Memory B cell (primary cell): ENCODE measurements around the gene TCEAL1.
A peak's percentile ranks its signal among the peaks of the same experiment; 100 is the strongest.
"Not testable (repeated sequence)": the region's sequence is repeated elsewhere in the genome, so short reads cannot be mapped to it uniquely, and the experiment has no call there.

Experiments
- ATAC-seq: fragments of 150-1000 bp; cut with Tn5 transposase; 2 replicates; pipeline ENCODE4 v1.10.0; 2021; ENCODE audit warnings: low read depth, mild to moderate bottlenecking, moderate library complexity
- DNase-seq, 2 donors: peaks; one replicate each; pipeline ENCODE4 v3.0.0; 2022; ENCODE audit warnings: low spot score in 2 of 2
- H3K27ac Mint-ChIP-seq: one replicate; pipeline ENCODE4 v1.8.0; 2022; ENCODE audit warnings: mild to moderate bottlenecking, moderate library complexity, mixed read lengths
- H3K27me3 Mint-ChIP-seq: one replicate; pipeline ENCODE4 v1.8.0; 2022; ENCODE audit warnings: mixed read lengths
- H3K36me3 Mint-ChIP-seq: one replicate; pipeline ENCODE4 v1.8.0; 2022; ENCODE audit warnings: mild to moderate bottlenecking, mixed read lengths
- H3K4me1 Mint-ChIP-seq: one replicate; pipeline ENCODE4 v1.8.0; 2022; ENCODE audit warnings: mixed read lengths
- H3K4me3 Mint-ChIP-seq: one replicate; pipeline ENCODE4 v1.8.0; 2022; ENCODE audit warnings: mild to moderate bottlenecking, moderate library complexity, mixed read lengths
- H3K9me3 Mint-ChIP-seq: one replicate; pipeline ENCODE4 v1.8.0; 2022; ENCODE audit warnings: mixed read lengths

The TCEAL1 gene, protein sequence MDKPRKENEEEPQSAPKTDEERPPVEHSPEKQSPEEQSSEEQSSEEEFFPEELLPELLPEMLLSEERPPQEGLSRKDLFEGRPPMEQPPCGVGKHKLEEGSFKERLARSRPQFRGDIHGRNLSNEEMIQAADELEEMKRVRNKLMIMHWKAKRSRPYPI

GRCh38 chrX:103628386-103629317 is at the start of gene TCEAL1:
TSS of gene TCEAL1 (plus strand) at chrX:103628975. CDS start at chrX:103629917, 942 bp downstream.
- DNase-seq, result peak in 1 of 2 donors; percentile 27
- H3K27me3 Mint-ChIP-seq, result no peaks in the 10 kb centered on the region
- peak within 1 kb of the TSS; percentile 88 for H3K4me3 Mint-ChIP-seq
- H3K4me1 Mint-ChIP-seq, result peaks cover 12% of the 10 kb centered on the region
- no peaks in the 10 kb centered on the region for H3K36me3 Mint-ChIP-seq
- peak; percentile 84 for ATAC-seq
- H3K27ac Mint-ChIP-seq, result peak within 1 kb of the TSS; percentile 91
- H3K9me3 Mint-ChIP-seq, result no peaks in the 10 kb centered on the region

- ATAC-seq (no peak), DNase-seq (no peak)
- H3K9me3 Mint-ChIP-seq, result no peaks in the 10 kb centered on the region
- no peaks in the 10 kb centered on the region for H3K36me3 Mint-ChIP-seq
- no peak overlapping the region for H3K27ac Mint-ChIP-seq
- H3K4me1 Mint-ChIP-seq, result peaks cover 11% of the 10 kb centered on the region
- no peaks in the 10 kb centered on the region for H3K27me3 Mint-ChIP-seq
- peak overlapping the region; percentile 52 for H3K4me3 Mint-ChIP-seq
Observed at GRCh38 chrX:103584596-103584995, 44.2 kb upstream of the TCEAL1 start.

- DNase-seq, result peak in 1 of 2 donors; percentile 15
- ATAC-seq, result peak; percentile 85
- peak within 1 kb of the TSS; percentile 90 for H3K27ac Mint-ChIP-seq
Observed at GRCh38 chrX:103585411-103586313, 43.1 kb upstream of the TCEAL1 start, which contains the start of gene TCEAL4. TSS of gene TCEAL4 (plus strand) at chrX:103585515. CDS start at chrX:103586676, 1,161 bp downstream.

GRCh38 chrX:103586314-103586646 is 42.5 kb upstream of the TCEAL1 start:
- Mint-ChIP-seq H3K27me3 (no peaks in the 10 kb centered on the region), H3K27ac (peak overlapping the region; percentile 90), H3K4me3 (peak overlapping the region; percentile 93), H3K36me3 (no peaks in the 10 kb centered on the region), H3K9me3 (no peaks in the 10 kb centered on the region), H3K4me1 (peaks cover 11% of the 10 kb centered on the region)
- ATAC-seq (peak; percentile 16), DNase-seq (no peak)

More at GRCh38 chrX:103585411-103586313, 43.1 kb upstream of the TCEAL1 start, which contains the start of gene TCEAL4:
- no peaks in the 10 kb centered on the region for H3K27me3 Mint-ChIP-seq
- H3K36me3 Mint-ChIP-seq, result no peaks in the 10 kb centered on the region
- H3K9me3 Mint-ChIP-seq, result no peaks in the 10 kb centered on the region
- H3K4me1 Mint-ChIP-seq, result peaks cover 11% of the 10 kb centered on the region
- H3K4me3 Mint-ChIP-seq, result peak within 1 kb of the TSS; percentile 93

DNA sequence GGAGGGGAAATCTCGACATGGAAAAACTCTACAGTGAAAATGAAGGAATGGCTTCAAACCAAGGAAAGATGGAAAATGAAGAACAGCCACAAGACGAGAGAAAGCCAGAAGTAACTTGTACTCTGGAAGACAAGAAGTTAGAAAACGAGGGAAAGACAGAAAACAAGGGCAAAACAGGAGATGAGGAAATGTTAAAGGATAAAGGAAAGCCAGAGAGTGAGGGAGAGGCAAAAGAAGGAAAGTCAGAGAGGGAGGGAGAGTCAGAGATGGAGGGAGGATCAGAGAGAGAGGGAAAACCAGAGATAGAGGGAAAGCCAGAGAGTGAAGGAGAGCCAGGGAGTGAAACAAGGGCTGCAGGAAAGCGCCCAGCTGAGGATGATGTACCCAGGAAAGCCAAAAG is 42.1 kb upstream of the TCEAL1 start:
- Mint-ChIP-seq H3K9me3 (no peaks in the 10 kb centered on the region), H3K36me3 (peaks cover 2% of the 10 kb centered on the region), H3K4me3 (peak overlapping the region; percentile 30), H3K4me1 (peaks cover 13% of the 10 kb centered on the region), H3K27ac (peak overlapping the region; percentile 90), H3K27me3 (no peaks in the 10 kb centered on the region)
- no peak for ATAC-seq
- DNase-seq, result no peak

- ATAC-seq, H3K9me3 Mint-ChIP-seq, DNase-seq, H3K4me1 Mint-ChIP-seq, H3K4me3 Mint-ChIP-seq, H3K27ac Mint-ChIP-seq, H3K27me3 Mint-ChIP-seq, H3K36me3 Mint-ChIP-seq: not testable (repeated sequence)
Observed at GRCh38 chrX:103592295-103592694, 36.5 kb upstream of the TCEAL1 start.

GRCh38 chrX:103595202-103595601 is 33.6 kb upstream of the TCEAL1 start:
- H3K9me3 Mint-ChIP-seq, DNase-seq, H3K27ac Mint-ChIP-seq, H3K36me3 Mint-ChIP-seq, H3K4me3 Mint-ChIP-seq, H3K27me3 Mint-ChIP-seq, H3K4me1 Mint-ChIP-seq, ATAC-seq: not testable (repeated sequence)

DNA sequence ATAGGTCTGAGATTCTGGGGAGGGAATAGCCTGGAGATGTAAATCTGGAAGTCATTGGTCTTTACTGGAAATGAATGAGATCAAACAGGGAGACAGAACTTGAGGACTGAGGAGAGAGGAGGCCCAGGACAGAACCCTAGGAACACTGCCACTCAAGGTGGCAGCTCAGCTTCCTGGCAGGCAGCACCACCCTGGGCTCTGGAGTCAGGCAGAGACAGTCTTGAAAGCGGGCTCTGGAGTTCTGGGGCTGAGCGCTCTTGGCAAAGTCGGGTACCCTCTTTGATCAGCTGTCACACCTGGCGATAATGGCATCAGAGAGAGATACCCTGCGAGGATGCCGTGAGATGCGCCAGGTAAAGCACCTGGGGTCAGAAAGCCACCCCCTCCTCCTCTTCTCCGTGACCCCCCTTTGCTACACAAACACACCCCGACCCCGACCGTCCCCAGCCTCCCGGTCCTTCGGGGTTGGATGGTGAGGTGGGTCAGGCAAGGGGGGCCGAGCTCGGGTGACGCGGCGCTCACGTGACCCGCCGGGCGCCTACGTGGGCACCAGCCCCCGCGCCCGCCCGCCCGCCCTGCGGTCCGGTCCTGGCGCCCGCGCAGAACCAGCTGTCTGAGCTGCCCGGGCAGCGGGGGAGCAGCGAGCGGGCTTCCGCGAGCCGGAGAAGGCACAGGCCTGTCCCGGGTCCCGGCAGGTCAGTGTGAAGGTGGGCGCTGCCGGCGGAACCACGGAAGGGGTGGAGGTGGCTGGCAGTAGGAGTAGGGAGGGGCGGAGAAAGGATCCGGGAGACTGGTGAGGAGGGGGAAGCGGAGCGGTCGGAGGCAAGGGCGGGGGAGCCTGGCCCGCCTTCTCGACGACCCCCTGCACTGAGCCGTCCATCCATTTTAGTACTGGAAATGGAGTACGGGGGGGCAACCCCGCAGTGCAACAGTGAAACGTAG is 21.1 kb upstream of the TCEAL1 start, which contains the start of gene TCEAL3:
Gene TCEAL3, plus strand, starts transcription at position 600 of the 942 bp plus-strand sequence. CDS start 1,102 bp downstream, outside the sequence.
- H3K4me3 Mint-ChIP-seq, result peak within 1 kb of the TSS; percentile 81

DNA sequence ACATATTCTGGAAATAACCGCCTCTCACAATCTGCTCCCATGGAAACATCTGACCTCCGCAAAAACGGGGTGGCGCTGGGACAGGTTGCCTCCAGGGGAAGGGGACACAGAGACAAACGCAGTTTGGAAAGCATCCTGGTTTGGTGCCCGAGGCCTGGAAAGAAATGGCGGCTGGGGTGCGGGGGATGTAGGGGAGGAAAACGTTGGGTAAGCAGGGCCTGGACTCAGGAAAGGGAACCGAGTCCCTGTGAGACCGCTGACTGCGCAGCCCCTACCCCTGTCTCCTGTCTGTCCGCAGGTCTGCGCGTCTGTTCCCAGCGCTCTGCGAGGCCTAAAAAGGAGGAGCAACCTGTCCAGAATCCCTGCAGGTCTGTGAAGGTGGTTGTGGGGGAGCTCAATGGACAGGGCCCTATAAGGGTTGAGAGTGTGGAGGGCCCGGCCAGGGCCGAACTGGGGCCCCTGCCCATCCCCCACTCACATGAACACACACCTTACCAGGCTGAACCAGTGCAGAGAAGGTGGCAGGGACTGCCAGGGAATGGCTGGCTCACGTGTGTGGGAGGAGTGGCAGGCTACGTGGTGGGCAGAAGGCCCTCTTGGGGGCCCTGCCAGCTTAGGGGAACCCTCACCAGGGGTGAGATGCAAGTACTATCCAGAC is 20.3 kb upstream of the TCEAL1 start:
- no peaks in the 10 kb centered on the region for H3K27me3 Mint-ChIP-seq
- DNase-seq (no peak), ATAC-seq (peak; percentile 10)
- H3K9me3 Mint-ChIP-seq, result no peaks in the 10 kb centered on the region
- H3K27ac Mint-ChIP-seq, result peak overlapping the region; percentile 87
- peak overlapping the region; percentile 81 for H3K4me3 Mint-ChIP-seq
- peaks cover 9% of the 10 kb centered on the region for H3K4me1 Mint-ChIP-seq
- peaks cover 2% of the 10 kb centered on the region for H3K36me3 Mint-ChIP-seq

More for the DNA sequence above, 21.1 kb upstream of the TCEAL1 start, which contains the start of gene TCEAL3:
- no peaks in the 10 kb centered on the region for H3K27me3 Mint-ChIP-seq
- peaks cover 9% of the 10 kb centered on the region for H3K4me1 Mint-ChIP-seq
- H3K27ac Mint-ChIP-seq, result peak within 1 kb of the TSS; percentile 87
- ATAC-seq (peak; percentile 87), DNase-seq (peak in 1 of 2 donors; percentile 30)
- no peaks in the 10 kb centered on the region for H3K9me3 Mint-ChIP-seq
- peaks cover 8% of the 10 kb centered on the region for H3K36me3 Mint-ChIP-seq

GRCh38 chrX:103610282-103610681 is 18.5 kb upstream of the TCEAL1 start:
- Mint-ChIP-seq H3K27me3 (no peaks in the 10 kb centered on the region), H3K27ac (no peak overlapping the region), H3K4me3 (no peak overlapping the region), H3K9me3 (no peaks in the 10 kb centered on the region), H3K4me1 (peaks cover 9% of the 10 kb centered on the region), H3K36me3 (peaks cover 3% of the 10 kb centered on the region)
- no peak for DNase-seq
- no peak for ATAC-seq

DNA sequence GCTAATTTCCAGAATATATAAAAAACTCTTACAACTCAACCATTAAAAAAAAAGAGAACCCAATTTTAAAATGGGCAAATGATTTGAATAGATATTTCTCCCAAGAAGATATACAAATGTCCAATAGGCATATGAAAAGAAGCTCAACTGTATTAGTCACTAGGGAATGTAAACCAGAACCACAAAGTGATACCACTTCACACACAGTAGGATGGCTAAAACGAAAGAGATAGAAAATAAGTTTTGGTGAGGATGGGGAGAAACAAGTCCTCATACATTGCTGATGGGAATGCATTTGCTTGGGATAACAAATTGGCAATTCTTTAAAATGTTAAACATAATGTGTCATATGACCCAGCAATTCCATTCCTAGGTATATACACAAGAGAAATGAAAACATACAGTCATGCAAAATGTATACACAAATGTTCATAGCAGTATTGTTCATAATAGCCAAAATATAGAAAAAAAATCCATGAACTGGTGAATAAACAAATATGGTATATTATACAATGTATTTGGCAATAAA is 15.3 kb upstream of the TCEAL1 start:
- Mint-ChIP-seq H3K4me1 (peaks cover 2% of the 10 kb centered on the region), H3K36me3 (peaks cover 3% of the 10 kb centered on the region), H3K27ac (no peak overlapping the region), H3K27me3 (no peaks in the 10 kb centered on the region), H3K9me3 (no peaks in the 10 kb centered on the region), H3K4me3 (no peak overlapping the region)
- no peak for ATAC-seq
- no peak for DNase-seq

DNA sequence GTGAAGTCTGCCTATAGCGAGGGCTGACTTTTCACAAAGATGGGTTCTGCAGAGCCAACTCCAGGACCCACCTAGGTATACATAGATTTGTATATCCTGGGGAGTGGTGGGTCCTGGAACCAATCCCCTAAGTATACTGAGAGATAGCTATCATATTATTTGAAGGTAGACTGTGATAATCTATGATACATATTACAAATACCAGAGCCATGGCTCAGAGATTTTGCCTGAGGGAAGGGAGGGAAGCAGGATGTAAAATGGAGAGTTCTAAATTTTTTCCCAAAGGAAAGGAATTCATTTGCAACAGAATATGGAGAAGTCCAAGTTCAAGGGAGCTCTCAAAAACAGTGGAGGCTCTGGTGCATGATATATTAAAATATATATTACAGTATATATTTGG is 13.8 kb upstream of the TCEAL1 start:
- H3K27me3 Mint-ChIP-seq, result no peaks in the 10 kb centered on the region
- peaks cover 1% of the 10 kb centered on the region for H3K36me3 Mint-ChIP-seq
- no peak overlapping the region for H3K4me3 Mint-ChIP-seq
- H3K4me1 Mint-ChIP-seq, result no peaks in the 10 kb centered on the region
- no peak overlapping the region for H3K27ac Mint-ChIP-seq
- ATAC-seq (no peak), DNase-seq (no peak)
- no peaks in the 10 kb centered on the region for H3K9me3 Mint-ChIP-seq
